GM12878 (cell line): ENCODE results near the gene KCNC1. TPM values are rescaled to one million over a fixed set of nuclear protein-coding genes. Genes with fewer than 3 reads are reported as not detected.

Source experiments
- ATAC-seq: fragments of 200-7000 bp; cut with Tn5 transposase; 3 replicates; pipeline ENCODE4 v1.9.1; 2020; ENCODE audit warnings: mild to moderate bottlenecking, moderate library complexity
- BruUV-seq: library from RNA; stranded (reverse); fragments of 400-500 nt; replicated peaks from 2 replicates; lab custom pipeline; 2021; lab: Mats Ljungman, UMichigan
- CTCF ChIA-PET: fragments of 300-600 bp; sonication (Branson Sonifier 250); formaldehyde crosslinking; extraction: SDS; loops from one replicate; lab custom pipeline; 2021; ENCODE audit warnings: inconsistent platforms; lab: Yijun Ruan, JAX
- POLR2A ChIA-PET: fragments of 350-600 bp; formaldehyde crosslinking; extraction: SDS; loops from one replicate; lab custom pipeline; 2021; ENCODE audit warnings: inconsistent platforms; lab: Charles Lee
- RAD21 ChIA-PET: fragments of 300-600 bp; sonication (Branson Sonifier 250); formaldehyde crosslinking; loops from one replicate; lab custom pipeline; 2023; ENCODE audit warnings: antibody characterized with exemption; ENCODE audit not compliant: unreplicated experiment; lab: Charles Lee
- SMC1A ChIA-PET: fragments of 300-600 bp; sonication (Branson Sonifier 250); formaldehyde crosslinking; loops from one replicate; lab custom pipeline; 2023; ENCODE audit not compliant: unreplicated experiment, uncharacterized antibody; lab: Charles Lee
- DNase-seq: peaks from one replicate; pipeline ENCODE4 v3.0.0-alpha.2; 2011; ENCODE audit warnings: low read depth, low spot score
- FAIRE-seq: peaks from 3 replicates; lab custom pipeline; 2011; peaks lifted over from hg19 to GRCh38; lab: Jason Lieb, UNC
- H2AFZ ChIP-seq: 2 replicates; pipeline ENCODE4 v1.6.0; 2011; ENCODE audit warnings: low read depth, low read length, control low read depth; ENCODE audit not compliant: control insufficient read depth
- H3K27ac ChIP-seq: 2 replicates; pipeline ENCODE4 v1.5.1; 2011; ENCODE audit warnings: control low read depth; ENCODE audit not compliant: control insufficient read depth, insufficient read depth
- H3K27me3 ChIP-seq, 2 experiments: replicated peaks in 1 of 2; 2 replicates each; pipeline versions ENCODE4 v1.6.0 to v1.6.1; 2011; ENCODE audit warnings: low read length in 1 of 2; ENCODE audit not compliant: control insufficient read depth in 2 of 2, insufficient read depth in 2 of 2
- H3K36me3 ChIP-seq, 2 experiments: 2 replicates each; pipeline ENCODE4 v1.5.1; 2011; ENCODE audit warnings: low read length in 1 of 2; ENCODE audit not compliant: control insufficient read depth in 2 of 2, insufficient read depth in 2 of 2
- H3K4me1 ChIP-seq: 2 replicates; pipeline ENCODE4 v1.6.1; 2011; ENCODE audit warnings: mild to moderate bottlenecking, low read length, moderate library complexity, mixed read lengths; ENCODE audit not compliant: control insufficient read depth, insufficient read depth
- H3K4me2 ChIP-seq: 2 replicates; pipeline ENCODE4 v1.6.0; 2011; ENCODE audit warnings: control low read depth; ENCODE audit not compliant: control insufficient read depth, insufficient read depth
- H3K4me3 ChIP-seq: fragments of 200-600 bp; sonication (generic); 2 replicates; pipeline ENCODE4 v1.5.1; 2016
- H3K79me2 ChIP-seq: 2 replicates; pipeline ENCODE4 v1.6.0; 2011; ENCODE audit warnings: low read length; ENCODE audit not compliant: control insufficient read depth, insufficient read depth
- H3K9ac ChIP-seq: 2 replicates; pipeline ENCODE4 v1.8.0; 2011; ENCODE audit warnings: low read length, control low read depth, mixed read lengths; ENCODE audit not compliant: control insufficient read depth, insufficient read depth
- H3K9me3 ChIP-seq: replicated peaks from 3 replicates; pipeline ENCODE4 v1.5.1; 2011; ENCODE audit warnings: mild to moderate bottlenecking, low read length; ENCODE audit not compliant: control insufficient read depth, insufficient read depth
- H4K20me1 ChIP-seq: 2 replicates; pipeline ENCODE4 v1.6.0; 2011; ENCODE audit not compliant: control insufficient read depth, insufficient read depth
- BMI1 ChIP-seq: fragments of 450-650 bp; IDR thresholded peaks from 2 replicates; pipeline ENCODE4 v1.6.1; 2016; ENCODE audit warnings: mild to moderate bottlenecking, moderate library complexity, borderline replicate concordance
- CHD2 ChIP-seq: IDR thresholded peaks from 2 replicates; pipeline ENCODE4 v1.6.1; 2011; ENCODE audit warnings: low read depth, low read length, improper control_type of control experiment, borderline replicate concordance
- CTCF ChIP-seq, 3 experiments: IDR thresholded peaks in 2 of 3; conservative IDR thresholded peaks in 1 of 3; 2 replicates each; pipeline ENCODE4 v1.5.1; 2011; ENCODE audit warnings: low read depth in 3 of 3, low read length in 3 of 3, mild to moderate bottlenecking in 3 of 3, control low read depth in 2 of 3, moderate library complexity in 2 of 3, inconsistent platforms in 1 of 3, mixed read lengths in 1 of 3; ENCODE audit not compliant: control insufficient read depth in 2 of 3, insufficient read depth in 1 of 3; ENCODE audit errors: extremely low read depth in 1 of 3
- ELK1 ChIP-seq: IDR thresholded peaks from 2 replicates; pipeline ENCODE4 v1.6.1; 2012; ENCODE audit warnings: low read depth, low read length, improper control_type of control experiment
- FOS ChIP-seq: IDR thresholded peaks from 3 replicates; pipeline ENCODE4 v1.6.1; 2011; ENCODE audit warnings: borderline replicate concordance; ENCODE audit not compliant: insufficient read length; ENCODE audit errors: extremely low read depth
- RAD21 ChIP-seq: IDR thresholded peaks from 2 replicates; pipeline ENCODE4 v1.6.1; 2011; ENCODE audit warnings: mild to moderate bottlenecking, low read depth, low read length, moderate library complexity; ENCODE audit not compliant: insufficient read depth
- SIX5 ChIP-seq: IDR thresholded peaks from 2 replicates; pipeline ENCODE4 v1.6.1; 2011; ENCODE audit warnings: mild to moderate bottlenecking, low read depth, low read length, moderate library complexity; ENCODE audit not compliant: severe bottlenecking
- SMARCA5 ChIP-seq: fragments of 450-650 bp; IDR thresholded peaks from 2 replicates; pipeline ENCODE4 v1.6.1; 2017; ENCODE audit warnings: mild to moderate bottlenecking
- SMC3 ChIP-seq: IDR thresholded peaks from 2 replicates; pipeline ENCODE4 v1.6.1; 2011; ENCODE audit warnings: low read length, improper control_type of control experiment, borderline replicate concordance
- YY1 ChIP-seq: IDR thresholded peaks from 2 replicates; pipeline ENCODE4 v1.6.1; 2011; ENCODE audit warnings: low read depth, mild to moderate bottlenecking, low read length
- ZBTB4 ChIP-seq: fragments of 450-650 bp; formaldehyde crosslinking; IDR thresholded peaks from 2 replicates; pipeline ENCODE4 v1.4.0; 2022; ENCODE audit warnings: mild to moderate bottlenecking, moderate library complexity
- WGBS: methylation state at CpG from one replicate; pipeline ENCODE4 v1.1.6; 2016; ENCODE audit warnings: low lambda C conversion rate; ENCODE audit not compliant: insufficient replicate concordance, insufficient coverage; ENCODE audit errors: missing lambda C conversion rate; 5-methylcytosine and 5-hydroxymethylcytosine counted together
- in situ Hi-C: fragments of 300-500 bp; cut with MboI; formaldehyde crosslinking; loops from 9 replicates; pipeline ENCODE4 v1.14.3; 2018; ENCODE audit warnings: mixed read lengths
- intact Hi-C: fragments of 100-400 bp; cut with micrococcal nuclease; formaldehyde crosslinking; loops from one replicate; pipeline ENCODE4 v1.14.2; 2022; ENCODE audit not compliant: unreplicated experiment
- polyA plus RNA-seq, 11 experiments: library from polyadenylated mRNA; depleted of rRNA in 4 of 11; unstranded in 6 of 11; stranded (reverse) in 5 of 11; fragments of >200 nt; fragmentation: Nextera tagmentation in 4 of 11; fragmentation: Illumina TruSeq in 1 of 11; extraction: Ambion mirVana in 4 of 11; extraction: Trizol in 1 of 11; gene quantifications; 1 replicate in 1 of 11; 2 replicates in 10 of 11; pipeline versions ENCODE4 v1.2.1 to v1.2.3, GENCODE V29; 2011 to 2016; ENCODE audit warnings: inconsistent platforms in 2 of 11, missing spikeins in 2 of 11, low read depth in 1 of 11
- total RNA-seq, 4 experiments: library from RNA; depleted of rRNA in 3 of 4; stranded (reverse); fragments of >200 nt in 3 of 4; fragmentation: Illumina TruSeq in 1 of 4; extraction: Trizol in 1 of 4; gene quantifications; 2 replicates each; pipeline versions ENCODE4 v1.2.1 to v1.2.3, GENCODE V29; 2013 to 2021

Gene KCNC1
- total and polyA plus RNA-seq, 10 of the 15 experiments (the other 5 are each of a cell fraction or from before 2014, with no cell fraction given) = 0.27 to 0.34 TPM; not detected in 8

- CTCF ChIA-PET = interaction anchor here (0.7 to 6.3 kb wide), 68 partner anchors 9 to 714 kb away, joined by 3 to 268 read pairs (median 4); partner anchors contain the start of gene MYOD1
- in situ Hi-C loops = loop anchor here (5.0 kb wide), 1 partner anchor 246 kb away; no protein-coding TSS in a partner anchor
- no TSS peak for BruUV-seq
Observed at GRCh38 chr11:17730608-17731462, 3.7 kb upstream of the KCNC1 start.

More at GRCh38 chr11:17730608-17731462, 3.7 kb upstream of the KCNC1 start:
- TF ChIP-seq SMC3 (peak; percentile 88), SMARCA5 (0 out of 2 replicates have a peak, but pooled peaks have one; percentile 17), CHD2 (no peak), YY1 (peak; percentile 70; the same call in 1 of the 2 replicates), CTCF (IDR thresholded peaks at IDR 0.05 in 2 of 3, conservative IDR thresholded peaks at IDR 0.05 in 1 of 3; ENCODE audit: control insufficient read depth in 2 of 3, extremely low read depth in 1 of 3, insufficient read depth in 1 of 3, low read depth in 3 of 3, low read length in 3 of 3) (peak; percentile 88 to 97 (median 95)), FOS (no peak), RAD21 (peak; percentile 95), BMI1 (no peak), ZBTB4 (CRISPR knock-in tag) (no peak), ELK1 (no peak), SIX5 (no peak)
- ATAC-seq = peak; percentile 97
- 16% methylated on average over 9 of the region's 9 CpGs for WGBS
- no peaks in the 10 kb centered on the region for H3K36me3 ChIP-seq
- H4K20me1 ChIP-seq = no peaks in the 10 kb centered on the region
- RAD21 ChIA-PET = interaction anchor here (0.6 to 3.3 kb wide), 25 partner anchors 8 to 501 kb away, joined by 3 to 76 read pairs (median 3); no protein-coding TSS in a partner anchor
- DNase-seq = peak; percentile 4
- peak; percentile 62 for FAIRE-seq
- POLR2A ChIA-PET = interaction anchor here (1.2 kb wide), 1 partner anchor 248 kb away, joined by 3 read pairs; no protein-coding TSS in a partner anchor
- H2AFZ ChIP-seq = no peak overlapping the region
- no peak overlapping the region for H3K4me3 ChIP-seq
- no peak overlapping the region for H3K4me2 ChIP-seq
- H3K27ac ChIP-seq = no peak overlapping the region
- intact Hi-C loops = loop anchor here (1.0 kb wide), 2 partner anchors 132 to 248 kb away; no protein-coding TSS in a partner anchor
- no peak overlapping the region for H3K9ac ChIP-seq
- no peaks in the 10 kb centered on the region for H3K9me3 ChIP-seq
- SMC1A ChIA-PET = interaction anchor here (0.6 to 5.4 kb wide), 31 partner anchors 8 to 696 kb away, joined by 3 to 99 read pairs (median 3); no protein-coding TSS in a partner anchor
- H3K4me1 ChIP-seq = no peaks in the 10 kb centered on the region
- H3K79me2 ChIP-seq = no peaks in the 10 kb centered on the region
- peaks cover 2 to 3% of the 10 kb centered on the region in 2 experiments; a peak in 2 of 4 replicates for H3K27me3 ChIP-seq
